ENCODE results near the gene ZNF853. TPM values are rescaled to one million over a fixed set of nuclear protein-coding genes. Genes with fewer than 3 reads are reported as not detected.
"Not testable (repeated sequence)": the region's sequence is repeated elsewhere in the genome, so short reads cannot be mapped to it uniquely, and the experiment has no call there.

The ZNF853 gene
- total RNA-seq, 1 donor from 2014 or later = 6.2 TPM

GRCh38 chr7:6655636-6656385, 40.4 kb downstream of the ZNF853 start:
- peaks cover 10% of the 10 kb centered on the region for H3F3A ChIP-seq (ENCODE audit: low read depth)
- no peak overlapping the region for H3K27ac ChIP-seq
- peaks cover 15% of the 10 kb centered on the region for H3K4me1 ChIP-seq
- DNase-seq (ENCODE audit: low spot score) = no peak
- no peak overlapping the region for H2AFZ ChIP-seq (replicated peaks)
- H4K20me1 ChIP-seq (ENCODE audit: low read depth) = no peaks in the 10 kb centered on the region
- no peak for TF ChIP-seq EZH2phosphoT487 (IDR thresholded peaks at IDR 0.05)
- no peak for TF ChIP-seq EZH2 (IDR thresholded peaks at IDR 0.05)
- TF ChIP-seq CTCF (IDR thresholded peaks at IDR 0.05) = no peak
- H3K4me1 Mint-ChIP-seq = peaks cover 12% of the 10 kb centered on the region
- H3K27me3 Mint-ChIP-seq (ENCODE audit: insufficient read depth, low read depth) = peaks cover 21% of the 10 kb centered on the region
- H3K4me3 ChIP-seq = no peak overlapping the region
- no peaks in the 10 kb centered on the region for H3K36me3 ChIP-seq
- no peak overlapping the region for H3K4me2 ChIP-seq
- H3K27me3 ChIP-seq = no peaks in the 10 kb centered on the region
- H3K9ac ChIP-seq = no peak overlapping the region
- H3K36me3 Mint-ChIP-seq = peaks cover 25% of the 10 kb centered on the region
- no peaks in the 10 kb centered on the region for H3K79me2 ChIP-seq (ENCODE audit: low read depth)
- H3K9me3 Mint-ChIP-seq = peaks cover 18% of the 10 kb centered on the region
- H3K9me3 ChIP-seq (ENCODE audit: low read depth) = no peaks in the 10 kb centered on the region
- no peak overlapping the region for H3K4me3 Mint-ChIP-seq
- no peak overlapping the region for H3K27ac Mint-ChIP-seq

- no peak overlapping the region for H3K4me3 ChIP-seq
- Mint-ChIP-seq H3K27ac (no peak overlapping the region), H3K9me3 (peaks cover 16% of the 10 kb centered on the region)
Measured at GRCh38 chr7:6656413-6656812, 41.0 kb downstream of the ZNF853 start.

DNA sequence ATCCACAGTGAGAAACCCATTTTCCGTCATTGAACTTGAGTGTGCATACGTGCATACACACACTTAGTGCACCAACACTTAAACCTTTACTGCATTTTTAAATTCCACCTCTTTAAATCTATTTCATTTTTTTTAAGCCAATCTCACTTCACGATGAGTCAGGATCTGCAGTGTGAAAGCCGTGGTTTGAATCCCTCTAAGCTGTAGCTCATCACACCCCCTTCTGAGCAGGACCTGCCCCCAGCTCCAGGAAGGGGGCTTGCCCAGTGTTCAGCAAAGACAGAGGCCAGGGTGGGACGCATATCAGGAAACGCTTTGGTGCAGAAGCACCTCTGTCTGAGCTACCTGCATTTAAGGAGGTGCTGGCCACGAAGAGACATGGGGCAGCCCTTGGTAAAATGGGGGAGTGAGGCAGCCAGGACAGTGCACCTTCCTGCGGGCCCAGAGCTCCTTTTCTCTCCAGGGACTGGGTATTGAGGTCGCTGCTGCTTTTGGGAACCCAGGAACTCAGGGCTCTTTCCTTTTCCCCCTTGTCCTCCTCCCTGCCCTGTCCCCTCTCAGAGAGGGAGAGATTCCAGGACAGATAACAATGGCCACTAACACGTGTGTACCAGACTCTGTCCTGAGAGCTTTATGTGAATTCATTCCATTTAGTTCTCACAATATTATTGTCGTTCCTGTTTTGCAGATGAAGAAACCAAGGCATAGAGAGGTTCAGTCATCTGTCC, 43.4 kb downstream of the ZNF853 start:
- Mint-ChIP-seq H3K9me3 (peaks cover 16% of the 10 kb centered on the region), H3K4me1 (peaks cover 12% of the 10 kb centered on the region), H3K4me3 (no peak overlapping the region), H3K27ac (no peak overlapping the region), H3K36me3 (peaks cover 17% of the 10 kb centered on the region), H3K27me3 (ENCODE audit: insufficient read depth, low read depth) (peaks cover 22% of the 10 kb centered on the region)
- H3K9ac ChIP-seq = no peak overlapping the region
- peaks cover 15% of the 10 kb centered on the region for H3K4me1 ChIP-seq
- peak; percentile 7 for DNase-seq (ENCODE audit: low spot score)
- H4K20me1 ChIP-seq (ENCODE audit: low read depth) = no peaks in the 10 kb centered on the region
- peaks cover 13% of the 10 kb centered on the region for H3F3A ChIP-seq (ENCODE audit: low read depth)
- no peaks in the 10 kb centered on the region for H3K79me2 ChIP-seq (ENCODE audit: low read depth)
- H3K4me2 ChIP-seq = peak overlapping the region; percentile 45
- TF ChIP-seq EZH2 (IDR thresholded peaks at IDR 0.05) (no peak), CTCF (IDR thresholded peaks at IDR 0.05) (no peak), EZH2phosphoT487 (IDR thresholded peaks at IDR 0.05) (no peak)
- H2AFZ ChIP-seq (replicated peaks) = peak overlapping the region; percentile 66
- no peaks in the 10 kb centered on the region for H3K36me3 ChIP-seq
- H3K27ac ChIP-seq = no peak overlapping the region
- H3K27me3 ChIP-seq = no peaks in the 10 kb centered on the region
- H3K4me3 ChIP-seq = no peak overlapping the region
- no peaks in the 10 kb centered on the region for H3K9me3 ChIP-seq (ENCODE audit: low read depth)

More at GRCh38 chr7:6656413-6656812, 41.0 kb downstream of the ZNF853 start:
- Mint-ChIP-seq H3K36me3 (peaks cover 20% of the 10 kb centered on the region), H3K4me1 (peaks cover 12% of the 10 kb centered on the region), H3K4me3 (no peak overlapping the region), H3K27me3 (ENCODE audit: insufficient read depth, low read depth) (peaks cover 17% of the 10 kb centered on the region)
- DNase-seq (ENCODE audit: low spot score) = no peak
- Histone ChIP-seq H3K27ac (no peak overlapping the region), H3K4me2 (no peak overlapping the region), H3K79me2 (ENCODE audit: low read depth) (no peaks in the 10 kb centered on the region), H3K36me3 (no peaks in the 10 kb centered on the region), H3K27me3 (no peaks in the 10 kb centered on the region), H2AFZ (replicated peaks) (no peak overlapping the region), H4K20me1 (ENCODE audit: low read depth) (no peaks in the 10 kb centered on the region), H3K4me1 (peaks cover 15% of the 10 kb centered on the region), H3K9ac (no peak overlapping the region), H3F3A (ENCODE audit: low read depth) (peaks cover 10% of the 10 kb centered on the region), H3K9me3 (ENCODE audit: low read depth) (no peaks in the 10 kb centered on the region)
- TF ChIP-seq EZH2 (IDR thresholded peaks at IDR 0.05) (no peak), CTCF (IDR thresholded peaks at IDR 0.05) (no peak), EZH2phosphoT487 (IDR thresholded peaks at IDR 0.05) (no peak)

DNA sequence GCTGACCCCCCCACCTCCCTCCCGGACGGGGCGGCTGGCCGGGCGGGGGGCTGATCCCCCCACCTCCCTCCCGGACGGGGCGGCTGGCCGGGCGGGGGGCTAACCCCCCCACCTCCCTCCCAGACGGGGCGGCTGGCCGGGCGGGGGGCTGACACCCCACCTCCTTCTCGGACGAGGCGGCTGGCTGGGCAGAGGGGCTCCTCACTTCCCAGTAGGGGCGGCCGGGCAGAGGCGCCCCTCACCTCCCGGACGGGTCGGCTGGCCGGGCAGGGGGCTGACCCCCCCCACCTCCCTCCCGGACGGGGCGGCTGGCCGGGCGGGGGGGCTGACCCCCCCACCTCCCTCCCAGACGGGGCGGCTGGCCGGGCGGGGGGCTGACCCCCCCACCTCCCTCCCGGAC, 55.4 kb downstream of the ZNF853 start:
- not testable (repeated sequence) for H3K4me1 ChIP-seq; H4K20me1 ChIP-seq (ENCODE audit: low read depth); H3K4me1 Mint-ChIP-seq; H3K27ac Mint-ChIP-seq; H3K79me2 ChIP-seq (ENCODE audit: low read depth); H3K4me2 ChIP-seq; H3K27me3 ChIP-seq; H2AFZ ChIP-seq (replicated peaks); H3K4me3 ChIP-seq; H3K27me3 Mint-ChIP-seq (ENCODE audit: insufficient read depth, low read depth); H3K27ac ChIP-seq; DNase-seq (ENCODE audit: low spot score); H3K4me3 Mint-ChIP-seq; H3K9ac ChIP-seq
- Mint-ChIP-seq H3K36me3 (peaks cover 19% of the 10 kb centered on the region), H3K9me3 (peaks cover 68% of the 10 kb centered on the region)
- peaks cover 46% of the 10 kb centered on the region for H3K9me3 ChIP-seq (ENCODE audit: low read depth)
- H3F3A ChIP-seq (ENCODE audit: low read depth) = peaks cover 11% of the 10 kb centered on the region
- peaks cover 14% of the 10 kb centered on the region for H3K36me3 ChIP-seq
